Neutrophil (primary cell): ENCODE measurements around the gene SNAPC3.
A peak's percentile ranks its signal among the peaks of the same experiment; 100 is the strongest.
"Not testable (repeated sequence)": the region's sequence is repeated elsewhere in the genome, so short reads cannot be mapped to it uniquely, and the experiment has no call there.

Experiments used
- H3K27ac ChIP-seq: fragments of 200-600 bp; sonication (generic); 2 replicates; pipeline ENCODE4 v1.5.1; 2016; ENCODE audit warnings: mild to moderate bottlenecking, moderate library complexity
- H3K27me3 ChIP-seq: fragments of 200-600 bp; sonication (generic); 2 replicates; pipeline ENCODE4 v1.6.0; 2016; ENCODE audit warnings: mild to moderate bottlenecking
- H3K36me3 ChIP-seq: fragments of 200-600 bp; sonication (generic); 2 replicates; pipeline ENCODE4 v1.5.1; 2017
- H3K4me1 ChIP-seq, 2 experiments: fragments of 200-600 bp in 1 of 2; sonication (generic) in 1 of 2; 1 replicate in 1 of 2; 2 replicates in 1 of 2; pipeline versions ENCODE4 v1.5.1 to v1.6.1; 2013 to 2016; ENCODE audit warnings: low read depth in 1 of 2, low read length in 1 of 2, mild to moderate bottlenecking in 1 of 2, moderate library complexity in 1 of 2; ENCODE audit not compliant: control insufficient read depth in 1 of 2, insufficient read depth in 1 of 2
- H3K4me3 ChIP-seq, 2 experiments: fragments of 200-600 bp in 1 of 2; sonication (generic) in 1 of 2; 1 replicate in 1 of 2; 2 replicates in 1 of 2; pipeline ENCODE4 v1.5.1; 2013 to 2016; ENCODE audit warnings: low read depth in 1 of 2, low read length in 1 of 2, mild to moderate bottlenecking in 1 of 2, moderate library complexity in 1 of 2
- H3K9me3 ChIP-seq: fragments of 200-600 bp; sonication (generic); 2 replicates; pipeline ENCODE4 v1.5.1; 2016
- CTCF ChIP-seq: fragments of 200-600 bp; sonication (generic); IDR thresholded peaks from 2 replicates; pipeline ENCODE4 v1.5.1; 2016; ENCODE audit warnings: antibody characterized with exemption

Gene SNAPC3

GRCh38 chr9:15422372-15423230 lies at the start of gene SNAPC3:
Gene SNAPC3 (plus strand): TSS chr9:15422876. CDS start chr9:15422880, 4 bp downstream.
- TF ChIP-seq CTCF, result peak; percentile 48
- peak within 1 kb of the TSS; percentile 77 to 91 for H3K4me3 ChIP-seq

GRCh38 chr9:15373881-15374280 lies 48.8 kb upstream of the SNAPC3 start:
- no peak for TF ChIP-seq CTCF
- Histone ChIP-seq H3K4me1 (no peaks in the 10 kb centered on the region), H3K9me3 (no peaks in the 10 kb centered on the region), H3K27me3 (no peaks in the 10 kb centered on the region), H3K36me3 (no peaks in the 10 kb centered on the region), H3K27ac (no peak overlapping the region), H3K4me3 (no peak overlapping the region)

More at GRCh38 chr9:15422372-15423230, at the start of gene SNAPC3:
- H3K4me1 ChIP-seq, result peaks cover 17 to 18% of the 10 kb centered on the region in 2 experiments
- H3K27me3 ChIP-seq, result no peaks in the 10 kb centered on the region
- peaks cover 18% of the 10 kb centered on the region for H3K36me3 ChIP-seq
- peak within 1 kb of the TSS; percentile 66 for H3K27ac ChIP-seq
- no peaks in the 10 kb centered on the region for H3K9me3 ChIP-seq

GRCh38 chr9:15374310-15374709 lies 48.4 kb upstream of the SNAPC3 start:
- no peak overlapping the region for H3K4me3 ChIP-seq
- H3K36me3 ChIP-seq, result no peaks in the 10 kb centered on the region
- no peaks in the 10 kb centered on the region for H3K27me3 ChIP-seq
- H3K9me3 ChIP-seq, result no peaks in the 10 kb centered on the region
- TF ChIP-seq CTCF, result no peak
- no peaks in the 10 kb centered on the region for H3K4me1 ChIP-seq
- no peak overlapping the region for H3K27ac ChIP-seq

GRCh38 chr9:15374825-15375224 lies 47.9 kb upstream of the SNAPC3 start:
- H3K27me3 ChIP-seq, result no peaks in the 10 kb centered on the region
- no peak for TF ChIP-seq CTCF
- H3K27ac ChIP-seq, result no peak overlapping the region
- H3K36me3 ChIP-seq, result no peaks in the 10 kb centered on the region
- no peaks in the 10 kb centered on the region for H3K9me3 ChIP-seq
- no peak overlapping the region for H3K4me3 ChIP-seq
- no peaks in the 10 kb centered on the region for H3K4me1 ChIP-seq

GRCh38 chr9:15377625-15378540 lies 44.8 kb upstream of the SNAPC3 start:
- no peaks in the 10 kb centered on the region for H3K27me3 ChIP-seq
- no peak for TF ChIP-seq CTCF
- H3K9me3 ChIP-seq, result no peaks in the 10 kb centered on the region
- H3K27ac ChIP-seq, result no peak overlapping the region
- no peak overlapping the region for H3K4me3 ChIP-seq
- no peaks in the 10 kb centered on the region for H3K4me1 ChIP-seq
- H3K36me3 ChIP-seq, result no peaks in the 10 kb centered on the region

GRCh38 chr9:15379317-15379716 lies 43.4 kb upstream of the SNAPC3 start:
- H3K27me3 ChIP-seq, H3K4me1 ChIP-seq, H3K9me3 ChIP-seq, H3K36me3 ChIP-seq, H3K27ac ChIP-seq, H3K4me3 ChIP-seq: not testable (repeated sequence)

GRCh38 chr9:15379888-15380287 lies 42.8 kb upstream of the SNAPC3 start:
- H3K27ac ChIP-seq, H3K36me3 ChIP-seq, H3K9me3 ChIP-seq, H3K4me3 ChIP-seq, H3K4me1 ChIP-seq, H3K27me3 ChIP-seq: not testable (repeated sequence)
